Sigmoid colon (tissue), 4 donors: ENCODE data around the gene TPGS1.

Experiments
- EP300 ChIP-seq, 4 donors: sonication (generic); formaldehyde crosslinking; IDR thresholded peaks; one replicate each; pipeline ENCODE4 v1.6.1; 2017; ENCODE audit warnings: antibody characterized with exemption in 4 of 4
- POLR2A ChIP-seq, 2 donors: fragments of 450-650 bp; IDR thresholded peaks; one replicate each; pipeline ENCODE4 v1.6.1; 2016; ENCODE audit warnings: antibody characterized with exemption in 2 of 2, mild to moderate bottlenecking in 2 of 2, moderate library complexity in 2 of 2
- POLR2AphosphoS5 ChIP-seq, 4 donors: sonication (generic); formaldehyde crosslinking; IDR thresholded peaks; one replicate each; pipeline ENCODE4 v1.6.1; 2017; ENCODE audit warnings: antibody characterized with exemption in 4 of 4
- TF ChIP-seq, protein P1 (sequence below), 4 experiments: fragments of 450-650 bp in 3 of 4; fragments of 200-600 bp in 1 of 4; IDR thresholded peaks; one replicate each; pipeline ENCODE4 v1.5.1; 2016 to 2019; ENCODE audit warnings: antibody characterized with exemption in 4 of 4, mild to moderate bottlenecking in 3 of 4, moderate library complexity in 2 of 4

DNA sequence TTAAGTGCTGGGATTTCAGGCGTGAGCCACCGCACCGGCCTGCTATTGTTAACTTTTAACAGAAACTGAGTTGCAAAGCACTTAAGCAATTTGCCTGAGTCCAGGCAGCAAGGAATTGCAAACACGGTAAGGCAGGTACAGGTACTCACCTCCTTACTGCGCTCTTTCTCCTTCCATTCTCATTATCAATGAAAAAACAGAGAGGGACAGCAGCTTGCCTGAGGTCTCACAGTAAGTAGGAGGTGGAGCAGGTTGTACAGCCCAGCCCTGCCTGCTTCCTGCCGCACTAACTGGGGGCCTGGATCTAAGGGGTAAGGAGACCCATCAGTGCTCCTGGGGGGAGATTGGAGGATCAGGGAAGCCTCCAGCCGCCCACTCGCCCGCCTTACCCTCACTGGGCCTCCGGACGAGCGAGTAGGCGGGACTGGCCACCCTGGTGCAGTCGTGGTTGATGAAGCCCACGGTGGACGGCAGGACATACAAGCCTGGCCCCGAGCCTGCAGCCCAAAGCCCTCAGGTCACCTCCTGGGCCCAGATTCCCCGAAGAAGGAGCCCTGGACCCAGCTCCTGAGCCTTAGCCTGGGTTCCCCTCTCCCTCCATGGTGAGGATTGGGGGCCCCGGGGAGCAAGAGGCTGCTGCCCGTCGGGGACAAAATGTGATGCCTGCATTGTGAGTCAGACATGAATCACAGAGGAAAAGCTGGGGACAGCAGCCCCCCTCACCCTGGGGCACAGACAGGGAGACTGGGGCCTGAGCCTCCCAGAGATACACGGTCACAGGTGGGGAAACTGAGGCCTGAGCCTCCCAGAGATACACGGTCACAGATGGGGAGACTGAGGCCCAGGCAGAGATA is 35.1 kb upstream of the TPGS1 start:
- TF ChIP-seq, protein P1, sequence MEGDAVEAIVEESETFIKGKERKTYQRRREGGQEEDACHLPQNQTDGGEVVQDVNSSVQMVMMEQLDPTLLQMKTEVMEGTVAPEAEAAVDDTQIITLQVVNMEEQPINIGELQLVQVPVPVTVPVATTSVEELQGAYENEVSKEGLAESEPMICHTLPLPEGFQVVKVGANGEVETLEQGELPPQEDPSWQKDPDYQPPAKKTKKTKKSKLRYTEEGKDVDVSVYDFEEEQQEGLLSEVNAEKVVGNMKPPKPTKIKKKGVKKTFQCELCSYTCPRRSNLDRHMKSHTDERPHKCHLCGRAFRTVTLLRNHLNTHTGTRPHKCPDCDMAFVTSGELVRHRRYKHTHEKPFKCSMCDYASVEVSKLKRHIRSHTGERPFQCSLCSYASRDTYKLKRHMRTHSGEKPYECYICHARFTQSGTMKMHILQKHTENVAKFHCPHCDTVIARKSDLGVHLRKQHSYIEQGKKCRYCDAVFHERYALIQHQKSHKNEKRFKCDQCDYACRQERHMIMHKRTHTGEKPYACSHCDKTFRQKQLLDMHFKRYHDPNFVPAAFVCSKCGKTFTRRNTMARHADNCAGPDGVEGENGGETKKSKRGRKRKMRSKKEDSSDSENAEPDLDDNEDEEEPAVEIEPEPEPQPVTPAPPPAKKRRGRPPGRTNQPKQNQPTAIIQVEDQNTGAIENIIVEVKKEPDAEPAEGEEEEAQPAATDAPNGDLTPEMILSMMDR (IDR thresholded peaks at IDR 0.05), result no peak
- TF ChIP-seq EP300 (IDR thresholded peaks at IDR 0.05), result no peak
- no peak for TF ChIP-seq POLR2AphosphoS5 (IDR thresholded peaks at IDR 0.05)
- no peak for TF ChIP-seq POLR2A (IDR thresholded peaks at IDR 0.05)
